ENCODE data around the gene PDE8A.

Gene PDE8A

DNA sequence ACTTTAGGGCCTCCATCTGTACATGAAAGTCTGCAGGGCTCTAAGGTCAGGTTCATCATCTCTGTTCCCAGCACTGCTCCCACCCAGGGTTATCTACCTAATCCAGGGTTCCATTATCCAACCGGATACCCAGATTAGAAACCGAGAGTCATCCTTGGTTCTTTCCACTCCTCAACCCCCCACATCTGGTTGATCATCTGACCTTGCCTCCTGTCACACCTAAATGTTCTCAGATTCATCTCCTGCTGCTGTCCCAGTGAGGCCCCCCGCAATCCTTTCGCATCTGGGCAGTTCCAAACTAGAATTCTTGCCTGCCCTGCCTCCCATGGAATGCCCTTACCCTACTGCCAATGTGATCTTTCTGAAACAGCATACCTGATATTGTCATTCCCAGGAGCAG is 136.5 kb downstream of the PDE8A start:
- no peaks in the 10 kb centered on the region for H3K4me1 ChIP-seq (ENCODE audit: control insufficient read depth, insufficient read depth, low read length)
- H3K36me3 ChIP-seq (ENCODE audit: control insufficient read depth, insufficient read depth, low read length, severe bottlenecking) = peaks cover 81% of the 10 kb centered on the region
- no peak overlapping the region for H3K9ac ChIP-seq (ENCODE audit: low read length)
- no peaks in the 10 kb centered on the region for H3K27me3 ChIP-seq (replicated peaks; ENCODE audit: control insufficient read depth, insufficient read depth, low read length)
- H3K9me3 ChIP-seq (ENCODE audit: control insufficient read depth, low read length) = no peaks in the 10 kb centered on the region
- DNase-seq (ENCODE audit: low read depth) = no peak
- no peak overlapping the region for H3K4me3 ChIP-seq (ENCODE audit: low read length)

DNA sequence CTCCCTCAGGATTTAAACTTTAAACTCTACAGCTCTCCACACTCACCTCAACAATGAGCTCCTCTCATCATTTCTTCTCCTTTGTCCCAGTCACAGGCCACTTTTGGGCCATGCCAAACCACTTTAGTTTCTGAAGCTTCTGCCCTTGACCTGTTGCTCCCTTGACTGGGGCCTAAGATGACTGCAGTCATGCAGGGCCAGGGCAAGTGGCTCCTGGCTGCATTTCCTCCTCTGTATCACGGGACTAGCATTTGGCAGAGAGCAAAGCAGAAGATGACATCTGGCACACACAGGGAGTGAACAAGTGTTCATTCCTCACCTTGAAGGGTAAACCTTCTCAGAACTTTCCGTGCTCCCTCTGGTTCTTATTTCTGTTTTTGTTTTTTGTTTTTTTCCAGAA is 136.9 kb downstream of the PDE8A start:
- DNase-seq (ENCODE audit: low read depth) = no peak
- no peak overlapping the region for H3K4me3 ChIP-seq (ENCODE audit: low read length)
- H3K9me3 ChIP-seq (ENCODE audit: control insufficient read depth, low read length) = no peaks in the 10 kb centered on the region
- H3K4me1 ChIP-seq (ENCODE audit: control insufficient read depth, insufficient read depth, low read length) = no peaks in the 10 kb centered on the region
- no peaks in the 10 kb centered on the region for H3K27me3 ChIP-seq (replicated peaks; ENCODE audit: control insufficient read depth, insufficient read depth, low read length)
- no peak overlapping the region for H3K9ac ChIP-seq (ENCODE audit: low read length)
- H3K36me3 ChIP-seq (ENCODE audit: control insufficient read depth, insufficient read depth, low read length, severe bottlenecking) = peaks cover 79% of the 10 kb centered on the region

DNA sequence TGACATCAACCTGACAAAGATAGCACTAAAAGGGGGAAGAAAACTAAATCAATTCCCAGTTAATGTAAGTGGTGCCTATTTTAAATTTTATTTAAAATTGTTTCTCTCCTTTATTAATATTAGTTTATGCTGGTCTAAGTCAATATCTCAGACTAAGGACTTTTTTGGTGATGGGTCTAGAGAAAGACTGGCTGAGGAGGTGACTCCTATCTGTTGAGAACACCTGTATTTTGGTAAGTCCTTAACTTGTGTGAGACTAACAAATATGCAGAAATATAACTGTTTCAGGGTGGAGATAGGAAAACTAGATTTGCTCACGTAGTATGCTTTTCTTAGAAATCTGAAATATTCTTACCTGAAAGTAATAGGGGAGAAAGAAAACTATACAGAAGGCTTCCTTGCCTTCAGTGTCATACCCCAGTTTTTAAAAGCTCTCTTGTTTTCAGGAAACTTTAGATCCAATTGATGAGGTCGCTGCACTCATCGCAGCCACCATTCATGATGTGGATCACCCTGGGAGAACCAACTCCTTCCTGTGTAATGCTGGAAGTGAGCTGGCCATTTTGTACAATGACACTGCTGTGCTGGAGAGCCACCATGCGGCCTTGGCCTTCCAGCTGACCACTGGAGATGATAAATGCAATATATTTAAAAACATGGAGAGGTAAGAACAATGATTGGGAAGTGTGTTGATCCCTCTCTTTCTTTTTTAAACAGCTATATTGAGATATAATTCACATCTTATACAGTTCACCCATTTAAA is 138.9 kb downstream of the PDE8A start:
- Histone ChIP-seq H3K9ac (ENCODE audit: low read length) (no peak overlapping the region), H3K4me1 (ENCODE audit: control insufficient read depth, insufficient read depth, low read length) (peaks cover 19% of the 10 kb centered on the region), H3K36me3 (ENCODE audit: control insufficient read depth, insufficient read depth, low read length, severe bottlenecking) (peaks cover 64% of the 10 kb centered on the region), H3K4me3 (ENCODE audit: low read length) (no peak overlapping the region), H3K9me3 (ENCODE audit: control insufficient read depth, low read length) (no peaks in the 10 kb centered on the region), H3K27me3 (replicated peaks; ENCODE audit: control insufficient read depth, insufficient read depth, low read length) (no peaks in the 10 kb centered on the region)
- DNase-seq (ENCODE audit: low read depth) = no peak

DNA sequence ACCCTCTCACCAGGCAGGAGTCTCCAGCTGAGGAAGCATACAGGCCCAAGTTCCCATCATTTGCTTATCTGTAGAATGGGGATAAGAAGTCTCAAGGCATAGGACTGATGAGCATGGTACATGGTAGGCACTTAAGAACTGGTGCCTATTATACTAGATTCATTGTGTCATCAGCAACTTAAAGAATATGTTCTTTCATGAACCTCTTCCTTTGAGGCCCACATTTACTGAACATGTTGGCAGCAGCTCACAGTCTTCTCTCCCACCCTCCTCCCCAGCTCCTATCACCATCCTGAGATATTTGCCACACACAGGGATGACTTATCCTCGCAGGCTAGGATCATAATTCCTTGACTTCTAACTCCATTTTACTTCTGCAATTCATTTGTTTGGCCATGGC is 142.5 kb downstream of the PDE8A start:
- H3K36me3 ChIP-seq (ENCODE audit: control insufficient read depth, insufficient read depth, low read length, severe bottlenecking) = peaks cover 61% of the 10 kb centered on the region
- no peak overlapping the region for H3K9ac ChIP-seq (ENCODE audit: low read length)
- DNase-seq (ENCODE audit: low read depth) = no peak
- H3K27me3 ChIP-seq (replicated peaks; ENCODE audit: control insufficient read depth, insufficient read depth, low read length) = no peaks in the 10 kb centered on the region
- peaks cover 22% of the 10 kb centered on the region for H3K4me1 ChIP-seq (ENCODE audit: control insufficient read depth, insufficient read depth, low read length)
- H3K9me3 ChIP-seq (ENCODE audit: control insufficient read depth, low read length) = peaks cover 4% of the 10 kb centered on the region
- H3K4me3 ChIP-seq (ENCODE audit: low read length) = no peak overlapping the region

DNA sequence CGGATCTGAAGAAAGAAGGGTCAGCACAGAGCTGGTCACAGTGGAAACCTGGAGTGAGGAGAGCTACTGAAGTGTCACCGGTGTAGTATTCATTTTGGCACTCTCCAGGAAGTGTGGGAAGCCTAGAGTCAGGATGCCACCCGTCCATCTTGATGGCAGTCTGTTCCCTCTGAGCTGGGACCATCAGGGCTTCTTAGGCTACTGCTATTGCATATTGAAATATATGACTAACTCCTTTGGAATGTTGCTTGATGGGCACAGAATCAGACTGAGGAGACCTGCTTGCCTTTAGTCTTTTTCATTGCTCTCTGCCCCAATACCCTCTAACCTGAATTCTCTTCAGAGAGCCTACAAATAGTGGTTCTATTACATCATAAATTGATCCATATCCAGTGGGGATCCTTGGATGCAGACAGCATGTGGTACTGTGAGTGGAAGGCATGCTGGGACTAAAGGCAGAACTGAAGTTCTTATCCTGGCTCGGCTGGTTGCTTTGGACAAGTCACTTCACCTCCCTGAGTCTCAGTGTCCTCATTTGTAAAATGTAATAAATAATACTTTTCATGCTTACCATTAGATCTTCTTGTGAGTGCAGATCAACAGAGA is 143.5 kb downstream of the PDE8A start:
- peak; percentile 58 for DNase-seq (ENCODE audit: low read depth)
- H3K27me3 ChIP-seq (replicated peaks; ENCODE audit: control insufficient read depth, insufficient read depth, low read length) = no peaks in the 10 kb centered on the region
- peaks cover 70% of the 10 kb centered on the region for H3K36me3 ChIP-seq (ENCODE audit: control insufficient read depth, insufficient read depth, low read length, severe bottlenecking)
- H3K9ac ChIP-seq (ENCODE audit: low read length) = no peak overlapping the region
- H3K4me1 ChIP-seq (ENCODE audit: control insufficient read depth, insufficient read depth, low read length) = peaks cover 22% of the 10 kb centered on the region
- H3K9me3 ChIP-seq (ENCODE audit: control insufficient read depth, low read length) = peaks cover 4% of the 10 kb centered on the region
- no peak overlapping the region for H3K4me3 ChIP-seq (ENCODE audit: low read length)

DNA sequence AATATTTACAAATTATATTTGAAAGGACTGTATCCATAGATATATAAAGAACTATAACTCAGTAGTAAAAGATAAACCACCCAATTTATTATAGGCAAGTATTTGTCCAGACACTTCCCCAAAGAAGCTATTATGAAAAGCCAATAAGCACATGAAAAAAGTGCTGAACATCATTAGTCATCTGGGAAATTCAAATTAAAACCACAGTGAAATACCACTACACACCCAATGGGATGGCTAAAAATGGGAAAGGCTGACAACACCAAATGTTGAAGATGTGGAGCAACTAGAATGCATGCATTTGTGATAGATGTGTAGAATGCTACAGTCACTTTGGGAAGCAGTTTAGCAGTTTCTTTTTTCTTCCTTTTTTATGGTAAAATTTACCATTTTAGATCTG is 147.0 kb downstream of the PDE8A start:
- Histone ChIP-seq H3K9ac (ENCODE audit: low read length) (no peak overlapping the region), H3K27me3 (replicated peaks; ENCODE audit: control insufficient read depth, insufficient read depth, low read length) (no peaks in the 10 kb centered on the region), H3K4me3 (ENCODE audit: low read length) (no peak overlapping the region), H3K4me1 (ENCODE audit: control insufficient read depth, insufficient read depth, low read length) (peaks cover 22% of the 10 kb centered on the region), H3K36me3 (ENCODE audit: control insufficient read depth, insufficient read depth, low read length, severe bottlenecking) (peaks cover 75% of the 10 kb centered on the region), H3K9me3 (ENCODE audit: control insufficient read depth, low read length) (peaks cover 13% of the 10 kb centered on the region)
- no peak for DNase-seq (ENCODE audit: low read depth)

DNA sequence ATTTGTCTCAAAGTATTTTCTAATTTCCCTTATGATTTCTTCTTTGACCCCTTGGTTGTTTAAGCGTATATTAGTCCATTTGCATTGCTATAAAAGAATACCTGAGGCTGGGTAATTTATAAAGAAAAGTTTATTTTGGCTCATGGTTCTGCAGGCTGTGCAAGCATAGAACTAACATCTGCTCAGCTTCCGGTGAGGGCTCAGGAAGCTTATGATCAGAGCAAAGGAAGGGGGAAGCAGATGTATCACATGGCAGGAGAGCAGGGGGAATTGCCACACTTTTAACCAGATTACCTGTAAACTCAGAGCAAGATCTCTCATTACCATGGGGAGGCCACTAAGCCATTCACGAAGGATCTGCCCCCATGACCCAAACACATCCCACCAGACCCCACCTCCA is 148.2 kb downstream of the PDE8A start:
- Histone ChIP-seq H3K9me3 (ENCODE audit: control insufficient read depth, low read length) (peaks cover 13% of the 10 kb centered on the region), H3K27me3 (replicated peaks; ENCODE audit: control insufficient read depth, insufficient read depth, low read length) (no peaks in the 10 kb centered on the region), H3K4me3 (ENCODE audit: low read length) (no peak overlapping the region), H3K4me1 (ENCODE audit: control insufficient read depth, insufficient read depth, low read length) (peaks cover 9% of the 10 kb centered on the region), H3K36me3 (ENCODE audit: control insufficient read depth, insufficient read depth, low read length, severe bottlenecking) (peaks cover 79% of the 10 kb centered on the region), H3K9ac (ENCODE audit: low read length) (no peak overlapping the region)
- no peak for DNase-seq (ENCODE audit: low read depth)

DNA sequence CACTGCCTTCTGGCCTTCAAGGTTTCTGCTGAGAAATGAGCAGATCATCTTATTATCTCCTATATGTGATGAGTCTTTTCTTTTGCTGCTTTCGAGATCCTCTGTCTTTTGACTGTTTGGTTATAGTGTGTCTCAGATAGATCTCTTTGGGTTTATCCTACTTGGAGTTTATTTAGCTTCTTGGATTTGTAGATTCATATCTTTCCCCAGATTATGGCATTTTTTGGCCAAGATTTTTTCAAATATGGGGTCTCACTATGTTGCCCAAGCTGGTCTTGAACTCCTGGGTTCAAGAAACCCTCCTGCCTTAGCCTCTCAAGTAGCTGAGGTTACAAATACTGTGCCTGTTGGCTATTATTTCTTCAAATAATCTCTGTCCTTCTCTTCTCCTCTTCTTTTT is 150.3 kb downstream of the PDE8A start:
- Histone ChIP-seq H3K4me1 (ENCODE audit: control insufficient read depth, insufficient read depth, low read length) (no peaks in the 10 kb centered on the region), H3K9me3 (ENCODE audit: control insufficient read depth, low read length) (peaks cover 13% of the 10 kb centered on the region), H3K27me3 (replicated peaks; ENCODE audit: control insufficient read depth, insufficient read depth, low read length) (no peaks in the 10 kb centered on the region), H3K4me3 (ENCODE audit: low read length) (no peak overlapping the region), H3K36me3 (ENCODE audit: control insufficient read depth, insufficient read depth, low read length, severe bottlenecking) (peaks cover 83% of the 10 kb centered on the region), H3K9ac (ENCODE audit: low read length) (no peak overlapping the region)
- no peak for DNase-seq (ENCODE audit: low read depth)

DNA sequence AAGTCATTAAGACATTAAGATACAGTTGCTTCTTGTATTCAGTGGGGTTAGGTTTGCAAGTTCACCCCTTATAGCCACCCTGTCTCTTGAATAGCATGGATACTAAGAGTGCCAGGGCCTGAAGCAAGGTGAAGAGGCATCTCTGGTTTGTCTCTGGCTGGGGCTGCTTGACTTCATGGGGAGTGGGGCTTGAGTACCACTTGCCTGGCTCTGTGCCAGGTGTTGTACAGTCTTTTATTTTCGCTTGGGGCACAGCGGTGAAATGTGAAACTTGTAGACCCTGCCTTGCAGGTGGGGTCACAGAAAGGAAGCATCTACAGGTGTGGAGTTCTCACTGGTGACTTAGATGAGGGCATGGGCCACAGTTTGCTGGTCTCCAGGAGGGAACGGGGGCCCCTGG is 152.1 kb downstream of the PDE8A start:
- H3K27me3 ChIP-seq (replicated peaks; ENCODE audit: control insufficient read depth, insufficient read depth, low read length) = no peaks in the 10 kb centered on the region
- peaks cover 11% of the 10 kb centered on the region for H3K9me3 ChIP-seq (ENCODE audit: control insufficient read depth, low read length)
- no peaks in the 10 kb centered on the region for H3K4me1 ChIP-seq (ENCODE audit: control insufficient read depth, insufficient read depth, low read length)
- no peak overlapping the region for H3K9ac ChIP-seq (ENCODE audit: low read length)
- peaks cover 83% of the 10 kb centered on the region for H3K36me3 ChIP-seq (ENCODE audit: control insufficient read depth, insufficient read depth, low read length, severe bottlenecking)
- no peak for DNase-seq (ENCODE audit: low read depth)
- no peak overlapping the region for H3K4me3 ChIP-seq (ENCODE audit: low read length)

DNA sequence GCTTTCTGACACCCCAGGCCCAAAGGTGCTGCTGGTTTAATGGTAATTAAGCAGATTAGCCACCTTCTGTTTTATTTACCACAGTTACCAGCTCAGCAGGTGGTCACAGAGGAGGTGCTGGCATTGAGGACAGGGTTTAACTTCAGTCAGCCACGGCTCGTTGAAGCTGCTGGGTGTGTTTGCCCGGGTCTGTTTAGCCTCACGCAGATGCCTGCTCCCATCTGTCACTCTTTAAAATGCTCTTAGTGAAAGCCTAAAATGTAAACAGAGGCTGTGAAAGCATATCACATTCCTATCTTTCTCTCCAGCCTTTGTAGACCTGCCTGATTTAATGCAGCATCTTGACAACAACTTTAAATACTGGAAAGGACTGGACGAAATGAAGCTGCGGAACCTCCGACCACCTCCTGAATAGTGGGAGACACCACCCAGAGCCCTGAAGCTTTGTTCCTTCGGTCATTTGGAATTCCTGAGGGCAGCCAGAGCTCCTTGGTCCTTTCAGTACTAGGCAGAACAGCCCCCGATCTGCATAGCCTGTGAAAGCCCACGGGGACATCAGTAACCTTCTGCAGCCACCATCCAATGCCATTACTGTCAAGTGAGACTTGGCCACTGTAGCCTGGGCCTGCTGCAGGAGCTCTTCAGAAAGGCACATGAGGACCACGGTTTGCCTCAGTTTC is 156.0 kb downstream of the PDE8A start:
- no peaks in the 10 kb centered on the region for H3K9me3 ChIP-seq (ENCODE audit: control insufficient read depth, low read length)
- no peak overlapping the region for H3K4me3 ChIP-seq (ENCODE audit: low read length)
- H3K27me3 ChIP-seq (replicated peaks; ENCODE audit: control insufficient read depth, insufficient read depth, low read length) = no peaks in the 10 kb centered on the region
- peaks cover 62% of the 10 kb centered on the region for H3K36me3 ChIP-seq (ENCODE audit: control insufficient read depth, insufficient read depth, low read length, severe bottlenecking)
- H3K4me1 ChIP-seq (ENCODE audit: control insufficient read depth, insufficient read depth, low read length) = peaks cover 6% of the 10 kb centered on the region
- DNase-seq (ENCODE audit: low read depth) = no peak
- H3K9ac ChIP-seq (ENCODE audit: low read length) = no peak overlapping the region

DNA sequence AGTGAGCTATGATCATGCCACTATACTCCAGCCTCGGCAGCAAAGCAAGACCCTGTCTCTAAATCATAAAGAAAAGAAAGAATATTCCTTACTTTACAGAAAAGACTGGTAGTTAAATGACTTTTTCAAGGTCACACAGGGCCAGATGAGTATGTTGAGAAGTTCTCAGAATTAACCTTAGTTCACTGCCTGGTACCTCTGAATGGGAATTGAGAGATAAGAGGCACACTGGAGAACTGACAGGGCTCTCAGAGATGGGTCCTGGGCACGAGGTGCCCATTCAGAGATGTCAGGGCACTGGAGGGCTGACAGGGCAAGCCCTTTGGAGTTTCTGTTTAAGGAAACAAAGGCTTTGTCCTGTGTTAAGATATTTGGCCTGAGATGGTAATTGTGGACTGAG is 157.7 kb downstream of the PDE8A start:
- DNase-seq (ENCODE audit: low read depth) = no peak

More for the DNA sequence above, 157.7 kb downstream of the PDE8A start:
- Histone ChIP-seq H3K36me3 (ENCODE audit: control insufficient read depth, insufficient read depth, low read length, severe bottlenecking) (peaks cover 48% of the 10 kb centered on the region), H3K9ac (ENCODE audit: low read length) (no peak overlapping the region), H3K27me3 (replicated peaks; ENCODE audit: control insufficient read depth, insufficient read depth, low read length) (no peaks in the 10 kb centered on the region), H3K9me3 (ENCODE audit: control insufficient read depth, low read length) (no peaks in the 10 kb centered on the region), H3K4me1 (ENCODE audit: control insufficient read depth, insufficient read depth, low read length) (peaks cover 7% of the 10 kb centered on the region), H3K4me3 (ENCODE audit: low read length) (no peak overlapping the region)
